Chondrocyte (in vitro differentiated cells): ENCODE data around the gene HMCN2. TPM values are rescaled to one million over a fixed set of nuclear protein-coding genes. Genes with fewer than 3 reads are reported as not detected.

Experiments used
- DNase-seq: peaks from one replicate; pipeline ENCODE4 v3.0.0; 2021; ENCODE audit warnings: mixed read lengths, low spot score
- H3K27ac Mint-ChIP-seq: one replicate; pipeline ENCODE4 v1.8.0; 2021; ENCODE audit warnings: mild to moderate bottlenecking, moderate library complexity, mixed read lengths; ENCODE audit not compliant: unreplicated experiment
- H3K27me3 Mint-ChIP-seq: 2 replicates; pipeline ENCODE4 v1.8.0; 2021; ENCODE audit warnings: low read depth, mixed read lengths
- H3K36me3 Mint-ChIP-seq: 2 replicates; pipeline ENCODE4 v1.8.0; 2021; ENCODE audit warnings: low read depth, mixed read lengths
- H3K4me1 Mint-ChIP-seq: 2 replicates; pipeline ENCODE4 v1.8.0; 2021; ENCODE audit warnings: low read depth, mild to moderate bottlenecking, mixed read lengths
- H3K4me3 Mint-ChIP-seq: one replicate; pipeline ENCODE4 v1.8.0; 2021; ENCODE audit warnings: mild to moderate bottlenecking, moderate library complexity, mixed read lengths; ENCODE audit not compliant: unreplicated experiment
- H3K9me3 Mint-ChIP-seq: 2 replicates; pipeline ENCODE4 v1.8.0; 2021; ENCODE audit warnings: low read depth, mixed read lengths
- total RNA-seq: library from RNA; stranded (reverse); gene quantifications from 3 replicates; pipeline ENCODE4 v1.2.1, GENCODE V29; 2021
- TF ChIP-seq, protein P1 (sequence below): fragments of 200-600 bp; sonication (generic); IDR thresholded peaks from 2 replicates; pipeline ENCODE4 v1.5.0; 2021; ENCODE audit warnings: antibody characterized with exemption, mild to moderate bottlenecking, moderate library complexity

HMCN2 gene
- total RNA-seq, 1 donor from 2014 or later: 0.05 TPM

GRCh38 chr9:130468566-130468965 lies 203.0 kb downstream of the HMCN2 start:
- Mint-ChIP-seq H3K9me3 (no peaks in the 10 kb centered on the region), H3K27me3 (no peaks in the 10 kb centered on the region), H3K27ac (no peak overlapping the region), H3K4me3 (no peak overlapping the region), H3K36me3 (peaks cover 16% of the 10 kb centered on the region), H3K4me1 (no peaks in the 10 kb centered on the region)
- DNase-seq: no peak
- TF ChIP-seq, protein P1, sequence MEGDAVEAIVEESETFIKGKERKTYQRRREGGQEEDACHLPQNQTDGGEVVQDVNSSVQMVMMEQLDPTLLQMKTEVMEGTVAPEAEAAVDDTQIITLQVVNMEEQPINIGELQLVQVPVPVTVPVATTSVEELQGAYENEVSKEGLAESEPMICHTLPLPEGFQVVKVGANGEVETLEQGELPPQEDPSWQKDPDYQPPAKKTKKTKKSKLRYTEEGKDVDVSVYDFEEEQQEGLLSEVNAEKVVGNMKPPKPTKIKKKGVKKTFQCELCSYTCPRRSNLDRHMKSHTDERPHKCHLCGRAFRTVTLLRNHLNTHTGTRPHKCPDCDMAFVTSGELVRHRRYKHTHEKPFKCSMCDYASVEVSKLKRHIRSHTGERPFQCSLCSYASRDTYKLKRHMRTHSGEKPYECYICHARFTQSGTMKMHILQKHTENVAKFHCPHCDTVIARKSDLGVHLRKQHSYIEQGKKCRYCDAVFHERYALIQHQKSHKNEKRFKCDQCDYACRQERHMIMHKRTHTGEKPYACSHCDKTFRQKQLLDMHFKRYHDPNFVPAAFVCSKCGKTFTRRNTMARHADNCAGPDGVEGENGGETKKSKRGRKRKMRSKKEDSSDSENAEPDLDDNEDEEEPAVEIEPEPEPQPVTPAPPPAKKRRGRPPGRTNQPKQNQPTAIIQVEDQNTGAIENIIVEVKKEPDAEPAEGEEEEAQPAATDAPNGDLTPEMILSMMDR: no peak

GRCh38 chr9:130470269-130470668 lies 204.7 kb downstream of the HMCN2 start:
- H3K9me3 Mint-ChIP-seq: no peaks in the 10 kb centered on the region
- TF ChIP-seq, protein P1: no peak
- no peak overlapping the region for H3K4me3 Mint-ChIP-seq
- DNase-seq: no peak
- H3K36me3 Mint-ChIP-seq: peaks cover 12% of the 10 kb centered on the region
- no peaks in the 10 kb centered on the region for H3K27me3 Mint-ChIP-seq
- H3K4me1 Mint-ChIP-seq: no peaks in the 10 kb centered on the region
- H3K27ac Mint-ChIP-seq: no peak overlapping the region

- no peak for DNase-seq
- H3K4me3 Mint-ChIP-seq: no peak overlapping the region
- H3K27ac Mint-ChIP-seq: no peak overlapping the region
- no peaks in the 10 kb centered on the region for H3K9me3 Mint-ChIP-seq
- H3K36me3 Mint-ChIP-seq: peaks cover 14% of the 10 kb centered on the region
- TF ChIP-seq, protein P1: no peak
- H3K4me1 Mint-ChIP-seq: no peaks in the 10 kb centered on the region
- H3K27me3 Mint-ChIP-seq: no peaks in the 10 kb centered on the region
Measured at GRCh38 chr9:130470950-130471349, 205.4 kb downstream of the HMCN2 start.

- DNase-seq: no peak
- no peak overlapping the region for H3K4me3 Mint-ChIP-seq
- no peak overlapping the region for H3K27ac Mint-ChIP-seq
- H3K9me3 Mint-ChIP-seq: no peaks in the 10 kb centered on the region
- TF ChIP-seq, protein P1: no peak
- no peaks in the 10 kb centered on the region for H3K4me1 Mint-ChIP-seq
- H3K27me3 Mint-ChIP-seq: no peaks in the 10 kb centered on the region
- peaks cover 12% of the 10 kb centered on the region for H3K36me3 Mint-ChIP-seq
Measured at GRCh38 chr9:130471411-130472183, 206.0 kb downstream of the HMCN2 start.

GRCh38 chr9:130472184-130472705 lies 206.7 kb downstream of the HMCN2 start:
- H3K4me3 Mint-ChIP-seq: no peak overlapping the region
- TF ChIP-seq, protein P1: no peak

More at GRCh38 chr9:130472184-130472705, 206.7 kb downstream of the HMCN2 start:
- Mint-ChIP-seq H3K36me3 (peaks cover 12% of the 10 kb centered on the region), H3K27me3 (no peaks in the 10 kb centered on the region), H3K27ac (no peak overlapping the region), H3K9me3 (no peaks in the 10 kb centered on the region), H3K4me1 (no peaks in the 10 kb centered on the region)
- no peak for DNase-seq
